Large intestine (tissue), 3 donors: ENCODE measurements around the gene FICD. TPM values are rescaled to one million over a fixed set of nuclear protein-coding genes. Genes with fewer than 3 reads are reported as not detected.
"Not testable (repeated sequence)": the region's sequence is repeated elsewhere in the genome, so short reads cannot be mapped to it uniquely, and the experiment has no call there.

Experiments
- DNase-seq, 2 donors: peaks; one replicate each; pipeline versions ENCODE4 v3.0.0 to v3.0.0-alpha.2; 2013
- H3K27ac ChIP-seq: one replicate; pipeline ENCODE4 v1.5.1; 2013; ENCODE audit warnings: low read length
- H3K27me3 ChIP-seq: 2 replicates; pipeline ENCODE4 v1.6.1; 2013; ENCODE audit warnings: low read length; ENCODE audit not compliant: control insufficient read depth, insufficient read depth
- H3K36me3 ChIP-seq: 2 replicates; pipeline ENCODE4 v1.6.1; 2013; ENCODE audit warnings: low read length; ENCODE audit not compliant: control insufficient read depth, insufficient read depth
- H3K4me1 ChIP-seq: one replicate; pipeline ENCODE4 v1.6.1; 2013; ENCODE audit warnings: low read length; ENCODE audit not compliant: control insufficient read depth, insufficient read depth
- H3K4me3 ChIP-seq: one replicate; pipeline ENCODE4 v1.5.1; 2013; ENCODE audit warnings: low read length
- H3K9me3 ChIP-seq: one replicate; pipeline ENCODE4 v1.6.1; 2013; ENCODE audit warnings: mild to moderate bottlenecking, low read depth, low read length, moderate library complexity; ENCODE audit not compliant: control insufficient read depth
- WGBS: methylation state at CpG from one replicate; pipeline ENCODE4 v1.1.5; 2013; ENCODE audit warnings: low lambda C conversion rate; ENCODE audit not compliant: insufficient coverage; 5-methylcytosine and 5-hydroxymethylcytosine counted together
- polyA plus RNA-seq: library from polyadenylated mRNA; unstranded; fragments of 120-200 nt; gene quantifications from one replicate; pipeline ENCODE4 v1.2.1, GENCODE V29; 2013

The FICD gene
- polyA plus RNA-seq, 1 donor, result 2.5 TPM

DNA sequence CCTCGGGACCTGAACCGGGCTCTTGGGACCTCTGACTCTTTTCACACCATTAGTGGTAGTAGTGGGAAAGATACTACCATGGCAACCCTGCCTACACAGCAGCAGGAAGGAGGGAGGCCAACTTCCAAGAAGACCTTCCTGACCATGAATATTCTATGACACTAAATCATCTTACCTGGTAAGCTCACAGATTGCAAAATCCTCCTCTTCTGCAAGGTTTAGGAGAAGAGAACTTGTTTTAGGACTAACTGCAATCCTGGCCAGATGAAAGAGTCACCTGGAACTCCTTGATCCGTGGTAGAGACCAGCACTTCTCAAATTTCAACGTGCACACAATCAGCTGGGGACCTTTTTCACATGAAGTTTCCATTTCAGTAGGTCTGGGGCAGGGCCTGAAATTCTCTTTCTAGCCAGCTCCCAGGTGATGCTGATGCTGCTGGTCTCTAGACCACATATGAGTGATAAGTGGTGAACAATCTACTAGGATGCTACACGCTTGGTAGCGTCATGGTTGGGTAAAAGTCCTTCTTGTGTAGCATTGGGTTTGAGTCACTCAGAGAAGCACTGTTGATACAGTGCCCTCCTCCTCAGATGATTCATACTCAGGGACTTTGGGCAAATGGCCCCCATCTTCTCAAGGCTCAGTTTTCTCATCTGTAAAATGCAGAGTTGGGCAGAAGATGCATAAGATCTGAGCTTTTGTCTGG, 35.6 kb upstream of the FICD start:
- H3K9me3 ChIP-seq, result no peaks in the 10 kb centered on the region
- WGBS, result no CpG with 5 or more reads among the region's 6 CpGs
- no peaks in the 10 kb centered on the region for H3K36me3 ChIP-seq
- H3K4me3 ChIP-seq, result no peak overlapping the region
- no peak for DNase-seq
- H3K27ac ChIP-seq, result no peak overlapping the region
- H3K27me3 ChIP-seq, result no peaks in the 10 kb centered on the region
- no peaks in the 10 kb centered on the region for H3K4me1 ChIP-seq

DNA sequence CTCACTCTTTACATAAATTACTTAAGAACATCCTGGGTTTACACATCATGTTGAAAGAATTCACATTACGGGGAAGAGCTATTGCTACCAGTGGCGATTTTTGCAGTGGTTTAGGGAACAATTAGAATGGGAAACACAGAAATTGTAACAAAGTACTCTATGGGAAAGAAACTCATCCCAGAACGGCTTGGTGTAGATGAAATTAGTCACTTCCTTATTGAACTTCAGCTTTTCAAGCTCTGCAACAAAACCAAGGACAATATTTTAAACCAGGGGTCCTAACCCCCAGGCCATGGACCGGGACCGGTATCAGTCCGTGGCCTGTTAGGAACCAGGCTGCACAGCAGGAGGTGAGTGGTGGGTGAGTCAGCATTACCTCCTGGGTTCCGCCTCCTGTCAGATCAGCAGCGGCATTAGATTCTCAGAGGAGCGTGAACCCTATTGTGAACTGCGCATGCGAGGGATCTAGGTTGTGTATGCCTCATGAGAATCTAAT, 32.3 kb upstream of the FICD start:
- WGBS, result 50% methylated on average over 2 of the region's 11 CpGs
- H3K27me3 ChIP-seq, result no peaks in the 10 kb centered on the region
- H3K27ac ChIP-seq, result no peak overlapping the region
- H3K9me3 ChIP-seq, result peaks cover 8% of the 10 kb centered on the region
- no peaks in the 10 kb centered on the region for H3K36me3 ChIP-seq
- no peak for DNase-seq
- H3K4me1 ChIP-seq, result no peaks in the 10 kb centered on the region
- H3K4me3 ChIP-seq, result no peak overlapping the region

DNA sequence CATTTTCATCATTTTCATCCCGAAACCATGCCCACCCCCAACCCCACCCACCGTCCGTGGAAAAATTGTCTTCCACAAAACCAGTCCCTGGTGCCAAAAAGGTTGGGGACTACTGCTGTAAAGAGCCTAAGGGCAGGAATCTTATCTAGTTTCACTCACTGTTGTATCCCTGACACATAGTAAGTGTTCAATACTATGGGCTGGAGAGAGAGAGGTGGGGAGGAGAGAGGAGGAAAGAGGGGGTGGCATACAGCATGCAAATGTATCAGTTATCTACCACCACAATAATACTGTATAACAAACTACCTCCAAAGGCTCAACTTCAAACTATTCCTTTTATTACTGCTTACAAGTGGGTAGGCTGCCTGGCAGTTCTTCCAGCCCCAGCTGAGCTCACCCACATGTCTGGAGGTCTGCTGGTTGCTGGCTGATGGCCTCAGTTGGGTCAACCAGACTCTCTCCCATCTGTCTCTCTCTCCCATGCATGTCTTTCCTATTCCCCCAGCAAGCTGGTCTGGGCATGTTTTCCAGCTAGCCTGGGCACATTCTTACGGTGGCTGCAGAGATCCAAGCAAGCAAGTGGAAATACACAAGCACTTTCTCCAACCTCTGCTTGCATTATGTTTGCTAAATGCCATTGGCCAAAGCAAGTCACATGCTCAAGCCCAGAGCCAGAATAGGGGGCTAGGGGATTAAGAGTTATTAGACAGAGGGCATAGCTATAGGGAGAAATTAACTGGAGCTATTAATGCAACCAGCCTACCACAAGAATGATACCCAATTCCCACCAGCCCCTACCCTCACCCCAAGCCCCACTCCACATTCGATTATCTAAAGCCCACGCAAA, 31.6 kb upstream of the FICD start:
- DNase-seq, result no peak
- no CpG with 5 or more reads among the region's 6 CpGs for WGBS

GRCh38 chr12:108484431-108484830, 30.6 kb upstream of the FICD start:
- DNase-seq, result no peak
- no peak overlapping the region for H3K4me3 ChIP-seq
- no peaks in the 10 kb centered on the region for H3K36me3 ChIP-seq
- no peaks in the 10 kb centered on the region for H3K4me1 ChIP-seq
- no peaks in the 10 kb centered on the region for H3K27me3 ChIP-seq
- peaks cover 8% of the 10 kb centered on the region for H3K9me3 ChIP-seq
- 100% methylated on average over 1 of the region's 2 CpGs for WGBS
- H3K27ac ChIP-seq, result no peak overlapping the region

More for the DNA sequence above, 31.6 kb upstream of the FICD start:
- H3K9me3 ChIP-seq, result peaks cover 8% of the 10 kb centered on the region
- no peaks in the 10 kb centered on the region for H3K36me3 ChIP-seq
- H3K27me3 ChIP-seq, result no peaks in the 10 kb centered on the region
- no peaks in the 10 kb centered on the region for H3K4me1 ChIP-seq
- H3K4me3 ChIP-seq, result no peak overlapping the region
- no peak overlapping the region for H3K27ac ChIP-seq

GRCh38 chr12:108484845-108485244, 30.2 kb upstream of the FICD start:
- Histone ChIP-seq H3K27ac (no peak overlapping the region), H3K27me3 (no peaks in the 10 kb centered on the region), H3K36me3 (no peaks in the 10 kb centered on the region), H3K4me1 (no peaks in the 10 kb centered on the region), H3K9me3 (peaks cover 8% of the 10 kb centered on the region), H3K4me3 (no peak overlapping the region)
- no peak for DNase-seq
- no CpG with 5 or more reads among the region's 2 CpGs for WGBS

DNA sequence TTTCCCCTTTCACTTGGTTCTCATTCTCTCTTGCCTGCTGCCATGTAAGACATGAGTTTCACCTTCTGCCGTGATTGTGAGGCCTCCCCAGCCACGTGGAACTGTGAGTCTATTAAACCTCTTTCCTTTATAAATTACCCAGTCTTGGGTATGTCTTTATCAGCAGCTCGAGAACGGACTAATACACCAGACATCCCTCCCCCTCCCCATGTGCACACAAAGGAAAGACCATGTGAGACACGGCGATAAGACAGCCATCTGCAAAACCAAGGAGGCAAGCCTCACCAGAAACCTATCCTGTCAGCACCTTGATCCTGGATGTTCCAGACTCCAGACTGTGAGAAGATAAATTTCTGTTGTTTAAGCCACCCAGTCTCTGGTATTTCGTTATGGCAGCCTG, 29.7 kb upstream of the FICD start:
- WGBS, result no CpG with 5 or more reads among the region's 7 CpGs
- H3K9me3 ChIP-seq, H3K27me3 ChIP-seq, H3K27ac ChIP-seq, DNase-seq, H3K4me3 ChIP-seq, H3K4me1 ChIP-seq, H3K36me3 ChIP-seq: not testable (repeated sequence)

DNA sequence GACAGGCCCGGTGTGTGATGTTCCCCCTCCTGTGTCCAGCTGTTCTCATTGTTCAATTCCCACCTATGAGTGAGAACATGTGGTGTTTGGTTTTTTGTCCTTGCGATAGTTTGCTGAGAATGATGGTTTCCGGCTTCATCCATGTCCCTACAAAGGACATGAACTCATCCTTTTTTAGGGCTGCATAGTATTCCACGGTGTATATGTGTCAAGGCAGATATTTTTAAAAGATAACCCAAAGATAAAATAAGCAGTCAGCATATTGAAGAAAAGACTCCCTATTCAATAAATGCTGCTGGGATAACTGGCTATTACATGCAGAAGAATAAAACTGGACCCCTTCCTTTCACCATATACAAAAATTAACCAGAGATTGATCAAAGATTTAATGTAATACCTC, 28.0 kb upstream of the FICD start:
- no CpG with 5 or more reads among the region's 4 CpGs for WGBS
- H3K27ac ChIP-seq, H3K36me3 ChIP-seq, H3K4me1 ChIP-seq, H3K4me3 ChIP-seq, DNase-seq, H3K27me3 ChIP-seq, H3K9me3 ChIP-seq: not testable (repeated sequence)

GRCh38 chr12:108491256-108491655, 23.8 kb upstream of the FICD start:
- H3K4me1 ChIP-seq, result no peaks in the 10 kb centered on the region
- 63% methylated on average over 1 of the region's 2 CpGs for WGBS
- H3K27me3 ChIP-seq, result peaks cover under 1% of the 10 kb centered on the region
- no peaks in the 10 kb centered on the region for H3K36me3 ChIP-seq
- H3K9me3 ChIP-seq, result peaks cover 8% of the 10 kb centered on the region
- no peak overlapping the region for H3K4me3 ChIP-seq
- no peak overlapping the region for H3K27ac ChIP-seq
- no peak for DNase-seq

GRCh38 chr12:108495054-108495453, 20.0 kb upstream of the FICD start:
- Histone ChIP-seq H3K27me3 (peaks cover 3% of the 10 kb centered on the region), H3K27ac (no peak overlapping the region), H3K36me3 (no peaks in the 10 kb centered on the region), H3K4me3 (no peak overlapping the region), H3K4me1 (no peaks in the 10 kb centered on the region), H3K9me3 (no peaks in the 10 kb centered on the region)
- no peak for DNase-seq
- no CpG with 5 or more reads among the region's 1 CpG for WGBS

- Histone ChIP-seq H3K4me3 (no peak overlapping the region), H3K4me1 (no peaks in the 10 kb centered on the region), H3K9me3 (no peaks in the 10 kb centered on the region), H3K36me3 (no peaks in the 10 kb centered on the region), H3K27me3 (peaks cover 3% of the 10 kb centered on the region), H3K27ac (no peak overlapping the region)
- no peak for DNase-seq
- 72% methylated on average over 3 of the region's 11 CpGs for WGBS
Measured at GRCh38 chr12:108495823-108496579, 19.1 kb upstream of the FICD start.
